CD14-positive monocyte (primary cell): Measurements from ENCODE around the gene TANC1. TPM values are rescaled to one million over a fixed set of nuclear protein-coding genes. Genes with fewer than 3 reads are reported as not detected.

ENCODE experiments used
- DNase-seq, 3 donors: peaks; one replicate each; pipeline ENCODE4 v3.0.0-alpha.2; 2011 to 2022
- H2AFZ ChIP-seq: 2 replicates; pipeline ENCODE4 v1.6.0; 2012; ENCODE audit warnings: mild to moderate bottlenecking, low read depth, low read length, inconsistent platforms; ENCODE audit not compliant: insufficient read depth, poor library complexity, severe bottlenecking
- H3K27ac ChIP-seq, 2 donors: 1 replicate in 1 of 2; 2 replicates in 1 of 2; pipeline ENCODE4 v1.5.1; 2012 to 2013; ENCODE audit warnings: low read length in 2 of 2, control low read depth in 1 of 2, inconsistent platforms in 1 of 2, low read depth in 1 of 2, mild to moderate bottlenecking in 1 of 2
- H3K27me3 ChIP-seq, 2 donors: one replicate each; pipeline versions ENCODE4 v1.6.0 to v1.6.1; 2011 to 2013; ENCODE audit warnings: low read length in 2 of 2; ENCODE audit not compliant: control insufficient read depth in 2 of 2, insufficient read depth in 2 of 2
- H3K36me3 ChIP-seq, 2 donors: replicated peaks in 1 of 2; 1 replicate in 1 of 2; 2 replicates in 1 of 2; pipeline versions ENCODE4 v1.5.1 to v1.6.1; 2012 to 2013; ENCODE audit warnings: low read length in 2 of 2, control low read depth in 1 of 2, inconsistent platforms in 1 of 2, mild to moderate bottlenecking in 1 of 2; ENCODE audit not compliant: insufficient read depth in 2 of 2, control insufficient read depth in 1 of 2
- H3K4me1 ChIP-seq, 2 donors: 1 replicate in 1 of 2; 2 replicates in 1 of 2; pipeline versions ENCODE4 v1.5.1 to v1.6.1; 2012 to 2013; ENCODE audit warnings: low read length in 2 of 2, control low read depth in 1 of 2, inconsistent platforms in 1 of 2, mild to moderate bottlenecking in 1 of 2, moderate library complexity in 1 of 2; ENCODE audit not compliant: insufficient read depth in 2 of 2, control insufficient read depth in 1 of 2
- H3K4me2 ChIP-seq: replicated peaks from 2 replicates; pipeline ENCODE3; 2012; ENCODE audit warnings: low read length, moderate library complexity, mild to moderate bottlenecking; ENCODE audit not compliant: poor library complexity, severe bottlenecking; ENCODE audit errors: extremely low read depth
- H3K4me3 ChIP-seq, 3 experiments: fragments of 200-600 bp in 1 of 3; sonication (generic) in 1 of 3; replicated peaks in 1 of 3; 1 replicate in 2 of 3; 2 replicates in 1 of 3; pipeline ENCODE4 v1.5.1; 2011 to 2013; ENCODE audit warnings: low read length in 3 of 3, mild to moderate bottlenecking in 3 of 3, control low read depth in 2 of 3, low read depth in 2 of 3, inconsistent platforms in 1 of 3, moderate library complexity in 1 of 3
- H3K79me2 ChIP-seq: 2 replicates; pipeline ENCODE4 v1.6.0; 2012; ENCODE audit warnings: mild to moderate bottlenecking, control low read depth, inconsistent platforms, low read length, moderate library complexity; ENCODE audit not compliant: insufficient read depth
- H3K9ac ChIP-seq: 2 replicates; pipeline ENCODE4 v1.6.0; 2017; ENCODE audit warnings: low read length, mild to moderate bottlenecking; ENCODE audit not compliant: insufficient read depth, poor library complexity, severe bottlenecking
- H3K9me3 ChIP-seq, 2 donors: replicated peaks in 1 of 2; 1 replicate in 1 of 2; 2 replicates in 1 of 2; pipeline versions ENCODE4 v1.5.1 to v1.6.1; 2012 to 2013; ENCODE audit warnings: low read length in 2 of 2, control low read depth in 1 of 2; ENCODE audit not compliant: control insufficient read depth in 1 of 2, insufficient read depth in 1 of 2
- H4K20me1 ChIP-seq: 2 replicates; pipeline ENCODE4 v1.6.0; 2012; ENCODE audit warnings: mild to moderate bottlenecking, low read length, control low read depth, moderate library complexity; ENCODE audit not compliant: insufficient read depth
- H3K27ac Mint-ChIP-seq, 7 donors: one replicate each; pipeline ENCODE4 v1.8.0; 2020; ENCODE audit warnings: mild to moderate bottlenecking in 7 of 7, mixed read lengths in 7 of 7, moderate library complexity in 6 of 7, inconsistent platforms in 2 of 7
- H3K27me3 Mint-ChIP-seq, 3 donors: one replicate each; pipeline ENCODE4 v1.8.0; 2021 to 2022; ENCODE audit warnings: low read depth in 3 of 3, mild to moderate bottlenecking in 3 of 3, mixed read lengths in 3 of 3, moderate library complexity in 3 of 3, inconsistent platforms in 1 of 3
- H3K36me3 Mint-ChIP-seq, 2 donors: one replicate each; pipeline ENCODE4 v1.8.0; 2020; ENCODE audit warnings: mixed read lengths in 2 of 2, inconsistent platforms in 1 of 2, mild to moderate bottlenecking in 1 of 2
- H3K4me1 Mint-ChIP-seq: one replicate; pipeline ENCODE4 v1.8.0; 2020; ENCODE audit warnings: mild to moderate bottlenecking, mixed read lengths
- H3K4me3 Mint-ChIP-seq, 2 donors: one replicate each; pipeline ENCODE4 v1.8.0; 2020; ENCODE audit warnings: mild to moderate bottlenecking in 2 of 2, mixed read lengths in 2 of 2, moderate library complexity in 1 of 2
- H3K9me3 Mint-ChIP-seq, 7 donors: one replicate each; pipeline ENCODE4 v1.8.0; 2020 to 2022; ENCODE audit warnings: mixed read lengths in 7 of 7, mild to moderate bottlenecking in 6 of 7, moderate library complexity in 6 of 7, inconsistent platforms in 2 of 7
- CTCF ChIP-seq: fragments of 200-600 bp; IDR thresholded peaks from one replicate; pipeline ENCODE4 v1.8.0; 2022; ENCODE audit warnings: antibody characterized with exemption, mild to moderate bottlenecking
- WGBS: methylation state at CpG from one replicate; pipeline ENCODE4 v1.1.5; 2013; ENCODE audit warnings: missing lambda C conversion rate; ENCODE audit not compliant: insufficient coverage; 5-methylcytosine and 5-hydroxymethylcytosine counted together
- intact Hi-C, 2 donors: fragments of 100-400 bp; cut with micrococcal nuclease; formaldehyde crosslinking; loops; one replicate each; pipeline versions ENCODE4 v1.15.0 to v1.15.1; 2023
- polyA plus RNA-seq, 3 donors: library from polyadenylated mRNA; depleted of rRNA in 1 of 3; unstranded in 2 of 3; stranded (reverse) in 1 of 3; fragments of 300-500 nt in 2 of 3; fragments of >200 nt in 1 of 3; fragmentation: Illumina TruSeq in 2 of 3; gene quantifications; 1 replicate in 2 of 3; 2 replicates in 1 of 3; pipeline ENCODE4 v1.2.3, GENCODE V29; 2012 to 2021

TANC1 gene
- polyA plus RNA-seq, 3 donors, result 0.04 TPM; not detected in 2

- no peaks in the 10 kb centered on the region for H3K9me3 ChIP-seq
- no peaks in the 10 kb centered on the region for H3K27me3 ChIP-seq
- H3K36me3 ChIP-seq, result no peaks in the 10 kb centered on the region
- H3K4me2 ChIP-seq, result no peak overlapping the region
- no peak overlapping the region for H3K9ac ChIP-seq
- H3K79me2 ChIP-seq, result no peaks in the 10 kb centered on the region
- Mint-ChIP-seq H3K4me1 (peaks cover 2% of the 10 kb centered on the region), H3K27ac (no peak overlapping the region), H3K9me3 (no peaks in the 10 kb centered on the region), H3K36me3 (no peaks in the 10 kb centered on the region), H3K4me3 (no peak overlapping the region), H3K27me3 (peaks cover 0 to 1% (median 0%) of the 10 kb centered on the region in 3 donors)
- H3K27ac ChIP-seq, result no peak overlapping the region
- no peak overlapping the region for H2AFZ ChIP-seq
- no peaks in the 10 kb centered on the region for H4K20me1 ChIP-seq
- intact Hi-C loops, result no loop called here
- peak; percentile 62 for TF ChIP-seq CTCF
- WGBS, result no CpG with 5 or more reads among the region's 4 CpGs
- no peak for DNase-seq
- H3K4me3 ChIP-seq, result no peak overlapping the region
- H3K4me1 ChIP-seq, result peaks cover 7 to 9% of the 10 kb centered on the region in 2 donors
These were observed 28.0 kb downstream of the TANC1 start for GRCh38 chr2:158996378-158996993.

GRCh38 chr2:158997037-158997790 lies 28.8 kb downstream of the TANC1 start:
- Histone ChIP-seq H3K9me3 (no peaks in the 10 kb centered on the region), H3K9ac (no peak overlapping the region), H3K4me1 (peaks cover 7 to 9% of the 10 kb centered on the region in 2 donors), H3K4me2 (no peak overlapping the region), H3K4me3 (no peak overlapping the region), H2AFZ (no peak overlapping the region), H3K36me3 (no peaks in the 10 kb centered on the region), H3K27me3 (no peaks in the 10 kb centered on the region), H4K20me1 (no peaks in the 10 kb centered on the region), H3K27ac (no peak overlapping the region), H3K79me2 (no peaks in the 10 kb centered on the region)
- Mint-ChIP-seq H3K4me3 (no peak overlapping the region), H3K27me3 (peaks cover 0 to 1% (median 0%) of the 10 kb centered on the region in 3 donors), H3K36me3 (no peaks in the 10 kb centered on the region), H3K9me3 (no peaks in the 10 kb centered on the region), H3K4me1 (peaks cover 2% of the 10 kb centered on the region), H3K27ac (no peak overlapping the region)
- no peak for TF ChIP-seq CTCF
- intact Hi-C loops, result no loop called here
- 88% methylated on average over 1 of the region's 4 CpGs for WGBS
- no peak for DNase-seq
